ENCODE measurements around the gene RASGRF2. TPM values are rescaled to one million over a fixed set of nuclear protein-coding genes. Genes with fewer than 3 reads are reported as not detected.
A peak's percentile ranks its signal among the peaks of the same experiment; 100 is the strongest.

The RASGRF2 gene
- total RNA-seq, 1 donor from 2014 or later, result 4.8 TPM

DNA sequence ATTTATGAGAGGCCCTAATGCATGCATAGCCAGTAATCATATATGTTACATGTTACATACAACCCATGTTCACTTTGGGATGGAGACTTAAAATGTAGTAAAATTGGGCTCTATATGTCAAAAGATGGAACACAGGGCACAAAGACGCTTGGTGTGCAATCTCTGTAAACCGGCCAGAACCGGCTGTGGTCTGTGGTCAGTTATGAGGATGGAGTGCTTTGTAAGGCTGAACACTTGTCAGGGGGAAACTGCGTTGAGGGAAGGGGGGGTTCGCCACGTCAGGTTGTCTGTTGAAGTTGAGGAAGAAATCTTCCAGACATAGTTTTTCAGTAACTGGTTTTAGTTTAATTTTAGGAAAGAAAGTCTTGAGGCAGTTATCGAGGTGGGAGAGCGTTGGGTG lies 270.3 kb downstream of the RASGRF2 start:
- no peak overlapping the region for H3K27ac ChIP-seq (replicated peaks)
- H3K4me1 ChIP-seq, result peaks cover 39% of the 10 kb centered on the region
- intact Hi-C loops (cut with micrococcal nuclease), result no loop called here
- H3K4me3 ChIP-seq, result no peak overlapping the region
- DNase-seq, result no peak
- no peak for TF ChIP-seq CTCF (IDR thresholded peaks at IDR 0.05; ENCODE audit: borderline replicate concordance)
- no peaks in the 10 kb centered on the region for H3K9me3 ChIP-seq (replicated peaks)
- no peaks in the 10 kb centered on the region for H3K27me3 ChIP-seq (ENCODE audit: low read depth)
- peaks cover 9% of the 10 kb centered on the region for H3K36me3 ChIP-seq

DNA sequence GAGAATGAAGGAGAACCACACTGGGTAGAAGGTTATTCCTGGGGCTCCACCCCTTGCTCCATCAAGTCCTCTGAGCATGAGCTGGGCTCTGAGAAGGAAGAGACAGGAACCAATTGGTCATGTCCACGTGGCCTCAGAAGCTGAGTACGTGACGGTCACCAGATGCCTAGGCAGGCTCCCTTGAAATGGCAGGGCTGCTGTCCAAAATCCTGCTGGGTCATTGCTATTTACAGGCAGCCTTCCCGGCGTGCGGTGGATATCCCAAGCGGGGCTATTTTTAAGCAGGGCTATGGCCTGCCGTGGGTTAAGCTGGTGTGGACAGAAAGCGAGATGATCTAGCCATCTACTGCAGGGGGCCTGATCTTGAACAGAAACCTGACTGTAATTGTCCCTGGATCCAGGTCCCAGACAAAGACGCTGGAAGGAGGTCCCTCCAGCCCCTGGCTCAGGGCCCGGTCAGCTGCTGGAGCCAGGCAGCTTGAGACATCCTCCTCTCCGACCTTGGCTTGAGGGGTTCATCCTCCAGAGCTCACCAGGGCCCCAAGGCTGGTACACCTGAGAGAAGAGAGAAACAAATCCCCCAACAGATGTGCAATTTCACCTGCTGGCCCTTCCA lies 272.4 kb downstream of the RASGRF2 start:
- intact Hi-C loops (cut with micrococcal nuclease), result no loop called here
- no peak for TF ChIP-seq CTCF (IDR thresholded peaks at IDR 0.05; ENCODE audit: borderline replicate concordance)
- H3K9me3 ChIP-seq (replicated peaks), result no peaks in the 10 kb centered on the region
- peak; percentile 85 for DNase-seq
- peaks cover 53% of the 10 kb centered on the region for H3K4me1 ChIP-seq
- H3K27me3 ChIP-seq (ENCODE audit: low read depth), result no peaks in the 10 kb centered on the region
- H3K27ac ChIP-seq (replicated peaks), result peak overlapping the region; percentile 97
- peak overlapping the region; percentile 70 for H3K4me3 ChIP-seq
- no peaks in the 10 kb centered on the region for H3K36me3 ChIP-seq

- intact Hi-C loops (cut with micrococcal nuclease), result no loop called here
Observed at GRCh38 chr5:81233080-81233634, 273.0 kb downstream of the RASGRF2 start, which contains the start of gene CKMT2. Gene CKMT2 (plus strand): TSS chr5:81233322. CDS start chr5:81251133, 17,811 bp downstream.

DNA sequence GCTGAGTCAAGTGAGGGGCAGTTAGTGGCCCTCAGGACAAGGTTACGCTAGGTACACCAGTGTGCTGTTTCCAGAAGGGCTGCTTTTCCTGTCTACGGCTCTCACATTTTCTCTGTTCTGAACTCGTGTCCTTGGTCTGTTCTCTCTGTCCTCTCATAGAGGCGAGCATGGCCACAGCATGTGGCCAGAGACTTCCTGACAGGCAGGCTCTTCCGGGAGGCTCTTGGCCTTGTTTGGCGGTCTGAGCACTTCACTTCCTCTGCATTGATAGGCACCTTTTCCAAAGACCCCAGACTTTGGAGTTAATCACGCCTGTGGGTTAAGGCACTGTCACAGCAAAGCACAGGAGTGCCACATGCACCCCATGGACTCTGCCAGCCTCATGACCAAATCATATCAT lies 274.1 kb downstream of the RASGRF2 start:
- H3K4me1 ChIP-seq, result peaks cover 60% of the 10 kb centered on the region
- no peaks in the 10 kb centered on the region for H3K9me3 ChIP-seq (replicated peaks)
- H3K36me3 ChIP-seq, result no peaks in the 10 kb centered on the region
- no peaks in the 10 kb centered on the region for H3K27me3 ChIP-seq (ENCODE audit: low read depth)
- intact Hi-C loops (cut with micrococcal nuclease), result no loop called here
- peak overlapping the region; percentile 97 for H3K27ac ChIP-seq (replicated peaks)
- peak overlapping the region; percentile 70 for H3K4me3 ChIP-seq
- no peak for TF ChIP-seq CTCF (IDR thresholded peaks at IDR 0.05; ENCODE audit: borderline replicate concordance)
- DNase-seq, result no peak

More at GRCh38 chr5:81233080-81233634, 273.0 kb downstream of the RASGRF2 start, which contains the start of gene CKMT2:
- no peaks in the 10 kb centered on the region for H3K36me3 ChIP-seq
- H3K4me3 ChIP-seq, result peak within 1 kb of the TSS; percentile 70
- H3K27me3 ChIP-seq (ENCODE audit: low read depth), result no peaks in the 10 kb centered on the region
- DNase-seq, result peak; percentile 91
- H3K9me3 ChIP-seq (replicated peaks), result no peaks in the 10 kb centered on the region
- peak within 1 kb of the TSS; percentile 97 for H3K27ac ChIP-seq (replicated peaks)
- H3K4me1 ChIP-seq, result peaks cover 53% of the 10 kb centered on the region
- no peak for TF ChIP-seq CTCF (IDR thresholded peaks at IDR 0.05; ENCODE audit: borderline replicate concordance)

DNA sequence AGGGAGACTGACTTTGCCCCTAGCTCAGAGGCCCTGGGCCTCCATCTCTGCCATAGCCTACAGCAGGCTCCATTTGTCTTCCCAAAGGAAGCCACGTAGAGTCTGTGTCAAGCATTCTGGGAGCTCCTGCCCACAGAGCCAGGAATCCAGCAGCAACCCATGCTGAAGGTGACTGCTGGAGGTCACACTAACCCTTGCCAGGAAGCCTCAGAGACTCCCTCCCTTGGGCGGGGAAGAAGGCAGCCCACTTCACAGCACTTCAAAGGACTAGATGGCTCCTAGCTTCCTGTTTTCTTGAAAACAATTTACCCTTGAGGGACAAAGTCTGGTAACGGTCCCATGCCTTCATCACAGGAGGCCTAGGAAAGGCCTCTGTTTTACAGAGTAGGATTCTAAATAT lies 274.6 kb downstream of the RASGRF2 start:
- no peaks in the 10 kb centered on the region for H3K27me3 ChIP-seq (ENCODE audit: low read depth)
- no peaks in the 10 kb centered on the region for H3K36me3 ChIP-seq
- peak overlapping the region; percentile 70 for H3K4me3 ChIP-seq
- intact Hi-C loops (cut with micrococcal nuclease), result no loop called here
- H3K9me3 ChIP-seq (replicated peaks), result no peaks in the 10 kb centered on the region
- H3K4me1 ChIP-seq, result peaks cover 65% of the 10 kb centered on the region
- H3K27ac ChIP-seq (replicated peaks), result peak overlapping the region; percentile 97
- no peak for TF ChIP-seq CTCF (IDR thresholded peaks at IDR 0.05; ENCODE audit: borderline replicate concordance)
- peak; percentile 54 for DNase-seq
